Inflammatory macrophage treated with lipopolysaccharide for 4 hours (primary cell): ENCODE measurements around the gene SLC16A13.
A peak's percentile ranks its signal among the peaks of the same experiment; 100 is the strongest.
"Not testable (repeated sequence)": the region's sequence is repeated elsewhere in the genome, so short reads cannot be mapped to it uniquely, and the experiment has no call there.

ENCODE experiments used
- DNase-seq: peaks from one replicate; pipeline ENCODE4 v3.0.0-alpha.2; 2020

The SLC16A13 gene

DNA sequence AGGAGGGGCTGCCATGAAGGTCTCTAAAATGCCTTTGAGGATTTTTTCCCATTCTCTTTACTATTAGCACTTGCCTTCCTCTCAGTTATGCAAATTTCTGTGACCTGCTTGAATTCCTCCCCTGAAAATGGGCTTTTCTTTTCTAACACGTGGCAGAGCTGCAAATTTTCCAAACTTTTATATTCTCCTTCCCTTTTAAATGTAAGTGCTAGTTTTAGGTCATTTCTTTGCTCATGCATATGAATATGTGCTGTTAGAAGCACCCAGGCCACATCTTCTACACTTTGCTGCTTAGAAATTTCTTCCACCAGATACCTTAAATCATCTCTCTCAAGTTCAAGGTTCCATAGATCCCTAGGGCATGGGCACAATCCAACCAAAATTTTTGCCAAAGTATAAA, 32.5 kb downstream of the SLC16A13 start:
- no peak for DNase-seq

DNA sequence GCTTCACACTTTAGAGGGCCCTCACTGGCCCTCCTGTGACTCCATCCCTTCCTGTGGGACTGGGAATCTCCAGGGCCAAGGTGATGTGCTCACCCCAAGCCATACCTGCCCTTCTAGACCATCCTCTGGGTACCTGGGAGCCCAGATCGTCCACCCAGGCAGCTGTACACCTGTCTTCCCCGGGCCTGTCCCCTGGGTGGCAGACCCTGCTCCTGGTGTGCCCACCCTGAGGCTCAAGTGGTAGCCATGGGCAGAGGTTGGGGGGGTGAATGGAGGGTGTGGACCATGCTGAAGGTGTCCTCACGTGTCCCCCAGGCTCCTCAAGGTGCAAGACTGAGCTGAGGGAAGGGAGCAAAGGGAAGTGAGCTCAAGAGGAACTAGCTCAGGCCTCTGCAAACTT, 34.9 kb downstream of the SLC16A13 start:
- DNase-seq = no peak

DNA sequence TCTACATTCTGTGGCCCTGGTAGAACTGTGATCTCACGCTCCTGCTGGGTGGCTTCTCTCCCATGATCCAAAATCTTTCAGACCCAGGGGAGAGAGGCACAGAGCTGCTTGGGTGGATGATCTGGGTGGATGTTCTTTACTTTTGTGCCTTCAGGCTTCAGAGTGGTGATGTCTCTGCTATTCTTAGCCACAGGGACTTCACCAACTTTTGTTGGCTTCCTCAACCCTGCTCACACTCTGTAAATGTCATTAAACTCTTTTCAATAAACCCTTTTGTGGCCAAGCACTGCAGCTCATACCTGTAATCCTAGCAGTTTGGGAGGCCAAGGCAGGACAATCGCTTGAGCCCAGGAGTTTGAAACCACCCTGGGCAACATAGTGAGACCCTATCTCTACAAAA, 36.6 kb downstream of the SLC16A13 start:
- DNase-seq = no peak

DNA sequence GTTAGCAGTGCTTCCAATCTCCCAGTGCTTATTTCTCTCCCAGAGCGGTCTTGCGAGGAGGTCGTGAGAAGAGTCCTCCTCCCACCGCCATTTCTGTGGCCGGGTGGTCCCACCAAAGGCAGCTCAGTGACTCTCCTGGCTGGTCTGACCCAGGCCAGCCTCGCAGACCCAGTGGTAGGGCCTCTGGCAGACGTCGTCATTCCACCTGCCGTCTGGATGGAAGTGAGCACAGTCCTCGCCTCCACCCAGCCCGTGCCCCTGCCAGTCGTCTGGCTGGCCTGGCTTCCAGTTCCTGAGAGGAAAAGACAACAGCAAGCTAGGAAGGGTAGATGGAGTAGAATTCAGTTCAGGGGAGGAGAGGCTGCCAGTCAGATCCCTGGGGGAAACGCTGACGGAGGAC, 39.1 kb downstream of the SLC16A13 start:
- DNase-seq = no peak

DNA sequence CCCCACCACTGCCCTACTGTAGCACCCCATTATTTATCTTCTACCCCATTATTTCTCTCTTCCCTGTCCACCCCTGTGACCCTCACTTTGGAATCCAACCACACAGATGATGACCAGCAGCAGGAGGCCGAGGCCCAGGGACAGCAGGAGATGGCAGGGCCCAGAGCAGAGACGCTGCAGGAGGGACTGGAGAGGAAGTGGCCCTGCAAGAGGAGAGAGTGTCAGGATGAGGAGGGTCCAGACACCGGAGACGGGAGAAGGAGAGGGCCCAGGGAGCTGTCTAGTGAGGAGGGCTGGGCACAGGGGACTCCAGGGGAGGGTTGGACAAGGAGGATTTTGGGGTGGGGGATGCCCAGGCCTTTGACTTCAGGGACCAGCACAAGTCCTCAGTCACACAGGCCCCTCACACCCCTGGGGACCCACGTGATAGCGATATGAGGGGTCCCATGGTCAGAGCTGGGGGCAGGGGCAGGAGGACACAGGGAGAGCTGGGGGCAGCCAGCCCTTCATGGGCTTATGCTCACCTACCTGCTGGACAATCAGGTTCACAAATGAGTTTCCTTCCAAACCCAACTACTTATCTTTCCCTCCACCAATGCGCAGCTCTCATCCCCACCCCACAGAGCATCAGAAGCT, 42.2 kb downstream of the SLC16A13 start:
- no peak for DNase-seq

DNA sequence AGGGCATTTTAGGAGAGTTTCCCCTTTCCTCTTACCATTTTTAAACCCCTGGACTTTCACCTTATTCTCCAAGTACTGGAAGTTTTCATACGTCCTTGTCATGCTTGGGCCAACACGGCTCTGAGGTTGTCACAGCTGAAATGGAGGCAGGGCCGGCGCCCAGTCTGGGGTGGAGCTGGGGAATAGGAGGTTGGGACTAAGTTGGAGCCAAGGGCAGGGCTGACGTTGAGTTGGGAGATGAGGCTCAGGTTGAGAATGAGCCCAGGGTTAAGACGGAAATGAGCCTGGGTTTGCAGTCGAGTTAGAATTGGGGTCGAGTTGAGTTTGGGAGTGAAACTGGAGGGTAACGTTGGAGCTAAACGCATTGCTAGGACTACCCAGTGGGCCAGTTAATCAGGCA, 42.9 kb downstream of the SLC16A13 start:
- DNase-seq = no peak

DNA sequence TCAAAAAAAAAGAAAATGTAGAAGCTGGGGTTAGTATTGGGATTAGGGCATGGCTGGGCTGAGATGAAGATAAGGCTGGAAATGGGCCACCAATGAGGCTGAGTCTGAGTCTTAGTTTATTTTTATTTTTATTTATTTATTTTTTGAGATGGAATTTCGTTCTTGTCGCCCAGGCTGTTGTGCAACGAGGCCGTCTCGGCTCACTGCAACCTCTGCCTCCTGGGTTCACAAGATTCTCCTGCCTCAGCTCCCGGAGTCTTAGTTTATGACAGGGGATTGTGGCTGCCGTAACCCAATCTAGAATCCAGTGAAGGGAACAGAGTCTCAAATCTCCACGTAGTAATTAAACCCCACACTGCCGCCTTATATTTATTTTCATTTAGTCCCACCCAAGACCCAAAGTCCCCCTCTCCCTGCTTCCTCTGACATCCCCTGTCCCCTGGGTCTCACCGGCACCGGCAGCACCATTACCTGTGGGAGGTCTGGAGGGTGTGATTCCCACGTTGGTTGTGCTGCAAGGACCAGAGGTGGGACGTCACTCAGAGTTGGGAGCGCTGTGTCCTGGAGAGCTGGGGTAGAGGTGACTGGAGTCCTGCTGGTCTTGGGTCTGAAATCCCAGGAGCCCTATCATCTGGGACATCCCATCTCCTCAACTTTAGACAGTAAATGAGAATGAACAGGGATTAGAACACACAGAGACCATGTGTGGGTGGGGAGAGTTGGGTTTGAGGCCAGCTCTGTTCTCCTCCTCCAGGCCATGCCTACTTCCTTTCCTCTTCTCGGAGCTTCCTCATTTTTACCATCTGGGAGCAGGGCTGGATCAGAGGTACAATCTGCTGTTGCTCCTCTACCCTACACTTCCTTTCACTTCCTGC, 44.0 kb downstream of the SLC16A13 start, which contains the start of gene CLEC10A:
Gene CLEC10A, minus strand, starts transcription at position 671 of the 875 bp plus-strand sequence. CDS start 1,439 bp downstream, outside the sequence.
- peak; percentile 80 for DNase-seq

DNA sequence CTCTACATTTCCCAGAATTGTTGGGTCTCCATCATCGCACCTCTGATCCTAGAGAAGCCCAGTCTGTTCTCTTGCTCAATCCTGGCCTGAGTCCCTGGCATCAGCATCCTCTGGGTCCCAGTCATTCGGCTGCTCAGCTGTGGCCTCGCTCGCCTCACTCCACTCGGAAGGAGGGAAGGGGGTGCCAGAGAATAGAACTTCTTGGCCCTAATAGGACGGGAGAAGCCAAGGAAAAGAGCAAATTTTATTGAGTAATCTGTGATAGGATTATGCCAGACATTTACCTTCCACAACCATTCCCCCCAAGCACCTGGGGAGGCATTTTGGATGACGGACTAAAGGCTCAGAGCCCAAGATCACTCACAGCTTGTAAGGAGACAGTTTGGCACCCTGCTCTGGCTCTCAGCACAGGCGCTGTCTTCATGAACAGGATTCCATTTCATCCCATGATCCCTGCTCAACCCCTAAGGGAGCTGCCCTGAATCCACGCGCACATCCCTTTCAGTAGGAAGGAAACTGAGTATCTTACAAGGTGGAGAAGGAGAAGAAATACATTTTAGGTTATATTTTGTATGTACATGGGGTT, 44.7 kb downstream of the SLC16A13 start:
- no peak for DNase-seq

DNA sequence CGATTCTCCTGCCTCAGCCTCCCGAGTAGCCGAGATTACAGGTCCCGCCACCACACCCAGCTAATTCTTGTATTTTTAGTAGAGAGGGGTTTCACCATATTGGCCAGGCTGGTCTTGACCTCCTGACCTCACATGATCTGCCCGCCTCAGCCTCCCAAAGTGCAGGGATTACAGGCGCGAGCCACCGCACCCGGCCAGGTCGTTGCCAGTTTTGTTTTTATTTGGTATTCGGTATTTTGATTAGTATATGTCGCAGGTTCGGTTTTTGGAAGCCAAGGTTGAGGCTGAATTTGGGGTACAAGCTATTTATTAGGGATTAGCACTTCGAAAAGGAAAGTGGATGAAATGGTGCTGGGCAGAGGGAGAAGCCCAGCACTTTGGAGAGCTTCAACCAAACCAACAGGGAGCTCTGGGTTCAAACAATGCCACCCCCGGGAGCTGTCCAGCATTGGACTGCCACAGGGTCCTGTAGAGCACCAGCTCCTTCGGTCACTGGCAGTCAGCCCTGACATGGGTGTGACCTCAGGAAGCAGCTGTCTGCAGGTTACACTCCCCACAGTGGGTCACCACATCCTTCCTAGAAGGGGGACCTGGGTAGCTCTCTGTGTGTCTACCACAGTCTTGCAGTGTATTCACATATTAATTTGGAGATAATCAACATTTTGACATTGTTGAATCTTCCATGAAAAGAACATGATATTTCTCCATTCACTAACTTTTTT, 45.7 kb downstream of the SLC16A13 start:
- no peak for DNase-seq

DNA sequence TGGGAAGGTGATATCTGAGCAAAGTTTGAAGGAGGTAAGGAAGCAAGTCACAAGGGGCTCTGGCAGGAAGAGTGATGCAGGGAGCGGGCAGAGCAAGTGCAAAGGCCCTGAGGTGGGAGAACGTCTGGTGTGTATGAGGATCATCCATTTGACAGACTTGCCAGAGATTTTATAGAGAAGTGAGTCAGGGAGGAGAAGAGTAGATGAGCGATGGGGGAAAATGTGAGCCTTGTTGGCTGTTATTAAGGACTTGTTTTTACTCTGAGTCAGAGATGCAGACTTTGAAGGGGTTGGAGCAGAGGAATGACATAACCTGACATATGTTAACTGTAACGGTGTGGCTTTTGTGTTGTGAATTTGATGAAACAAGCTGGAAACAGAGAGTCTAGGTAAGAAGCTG, 47.8 kb downstream of the SLC16A13 start:
- DNase-seq = no peak

DNA sequence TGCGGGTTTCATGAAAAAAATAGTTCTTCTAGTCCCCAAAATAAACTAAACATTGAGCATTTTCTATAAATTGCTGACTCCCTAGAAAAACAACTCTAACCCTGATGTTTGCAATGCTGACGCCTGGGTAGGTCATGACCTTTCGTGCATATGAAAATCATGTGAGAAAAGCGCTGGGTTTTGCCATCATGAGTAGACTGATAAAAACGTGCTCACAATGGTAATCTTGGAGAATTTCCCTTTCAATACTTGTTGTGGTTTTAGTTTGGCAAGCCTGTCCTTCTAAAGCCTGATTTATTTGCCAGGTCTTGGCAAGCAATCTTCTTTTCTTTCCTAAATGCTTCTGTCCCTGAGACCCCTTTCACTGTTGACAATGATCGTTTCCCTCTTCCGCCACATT, 48.3 kb downstream of the SLC16A13 start:
- DNase-seq = peak; percentile 51

DNA sequence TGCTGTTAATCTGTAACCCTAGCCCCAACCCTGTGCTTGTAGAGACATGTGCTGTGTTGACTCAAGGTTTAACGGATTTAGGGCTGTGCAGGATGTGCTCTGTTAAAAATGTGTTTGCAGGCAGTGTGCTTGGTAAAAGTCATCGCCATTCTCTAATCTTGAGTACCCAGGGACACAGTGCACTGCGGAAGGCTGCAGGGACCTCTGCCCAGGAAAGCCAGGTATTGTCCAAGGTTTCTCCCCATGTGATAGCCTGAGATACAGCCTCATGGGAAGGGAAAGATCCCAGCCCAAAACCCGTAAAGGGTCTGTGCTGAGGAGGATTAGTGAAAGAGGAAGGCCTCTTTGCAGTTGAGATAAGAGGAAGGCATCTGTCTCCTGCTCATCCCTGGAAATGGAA, 52.6 kb downstream of the SLC16A13 start:
- not testable (repeated sequence) for DNase-seq

DNA sequence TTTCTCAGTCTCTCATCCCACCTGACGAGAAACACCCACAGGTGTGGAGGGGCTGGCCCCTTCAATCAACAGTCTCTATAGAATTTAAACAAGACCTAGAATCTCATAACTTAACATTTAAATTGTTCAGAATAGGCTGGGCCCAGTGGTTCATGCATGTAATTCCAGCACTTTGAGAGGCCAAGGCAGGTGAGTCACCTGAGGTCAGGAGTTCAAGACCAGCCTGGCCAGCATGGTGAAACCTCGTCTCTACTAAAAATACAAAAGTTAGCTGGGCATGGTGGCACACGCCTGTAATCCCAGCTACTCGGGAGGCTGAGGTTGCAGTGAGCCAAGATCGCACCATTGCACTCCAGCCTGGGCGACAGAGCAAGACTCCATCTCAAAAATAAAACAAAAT, 53.8 kb downstream of the SLC16A13 start:
- DNase-seq = not testable (repeated sequence)
